HPDE6-E6E7 (cell line): ENCODE results near the gene ZNF775.
A peak's percentile ranks its signal among the peaks of the same experiment; 100 is the strongest.

Experiments used
- DNase-seq: peaks from one replicate; pipeline ENCODE4 v3.0.0; 2011; ENCODE audit warnings: missing footprints; ENCODE audit errors: extremely low spot score

ZNF775 gene

DNA sequence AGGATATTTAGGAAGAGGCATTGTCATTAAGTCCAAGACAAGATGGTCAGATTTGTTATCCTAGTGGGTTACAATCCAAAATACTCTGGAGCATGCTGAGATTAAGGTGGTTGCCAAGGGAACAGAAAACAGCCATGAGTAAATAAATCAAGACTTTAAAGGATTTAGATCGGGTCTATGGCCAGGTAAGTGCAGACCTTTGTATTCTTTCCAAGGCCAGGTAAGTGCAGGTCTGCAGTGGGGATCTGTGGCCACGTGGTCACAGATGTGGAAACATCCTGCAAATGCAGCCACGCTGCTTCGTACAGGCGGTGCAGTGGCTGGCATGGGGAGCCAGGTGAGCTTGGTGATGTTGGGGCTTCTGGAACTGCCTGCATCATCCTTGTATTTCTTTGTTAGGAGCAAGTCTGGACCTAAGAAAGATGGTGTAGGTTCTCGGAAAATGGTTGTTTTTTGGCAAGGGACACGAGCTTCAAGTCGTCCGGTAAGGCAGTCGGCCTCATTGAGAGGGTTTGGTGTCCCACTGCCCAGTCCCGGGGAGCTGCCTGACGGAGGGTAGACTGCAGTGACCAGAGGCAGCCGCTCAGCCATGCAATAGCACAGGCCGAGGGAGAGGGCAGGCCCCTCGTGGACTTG, 21.8 kb downstream of the ZNF775 start:
- no peak for DNase-seq

DNA sequence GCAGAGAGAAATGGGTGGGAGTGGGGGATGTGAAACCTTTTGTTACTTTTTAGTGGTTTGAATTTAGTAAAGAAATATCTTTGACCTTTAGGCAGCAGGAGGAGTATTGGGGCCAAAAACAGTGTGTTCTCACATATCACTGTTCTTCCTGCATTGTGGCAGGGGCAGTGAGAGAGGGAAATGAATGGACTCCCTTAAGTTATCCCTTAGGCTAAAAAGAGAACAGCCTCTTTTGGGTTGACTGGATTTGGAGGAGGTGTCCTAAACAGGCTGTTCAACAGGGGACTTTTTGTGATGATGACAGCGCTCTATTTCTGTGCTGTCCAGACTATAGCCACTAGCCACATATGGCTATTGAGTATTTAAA, 22.3 kb downstream of the ZNF775 start:
- no peak for DNase-seq

DNA sequence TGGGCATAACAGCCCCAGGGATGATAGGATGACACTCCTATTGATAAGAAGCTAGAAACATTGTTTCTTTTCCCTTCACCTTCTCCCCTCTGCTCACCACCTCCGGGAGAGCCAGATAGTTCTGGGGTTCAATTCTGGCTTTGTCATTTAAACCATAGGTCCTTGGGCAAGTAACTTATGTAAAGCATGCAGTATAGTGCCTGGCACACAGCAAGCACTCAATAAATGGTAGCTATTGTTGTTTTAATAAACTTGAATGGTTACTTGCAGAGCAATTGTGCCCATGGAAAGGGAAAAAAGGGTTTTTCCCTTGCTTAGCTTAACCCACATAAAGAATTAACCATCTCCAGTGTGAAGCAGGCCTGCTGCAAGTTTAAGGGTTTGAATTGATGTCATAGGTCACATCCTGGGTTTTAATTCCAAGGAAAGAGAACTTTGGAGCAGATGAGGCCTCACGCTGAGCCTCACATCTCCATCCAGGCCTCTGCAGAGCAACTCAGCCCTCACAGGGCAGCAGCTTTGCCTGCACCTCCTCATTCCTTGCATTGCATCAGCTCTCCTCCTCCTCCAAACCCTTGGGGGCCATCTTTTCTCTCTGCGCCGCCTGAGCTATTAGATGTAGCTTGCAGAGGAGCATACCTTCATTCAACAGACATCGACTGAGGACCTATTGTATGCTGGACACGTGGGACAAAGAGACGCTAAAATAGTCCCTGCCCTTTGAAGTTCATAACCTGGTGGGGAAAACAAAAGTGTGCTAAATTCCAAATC, 22.9 kb downstream of the ZNF775 start:
- DNase-seq = no peak

DNA sequence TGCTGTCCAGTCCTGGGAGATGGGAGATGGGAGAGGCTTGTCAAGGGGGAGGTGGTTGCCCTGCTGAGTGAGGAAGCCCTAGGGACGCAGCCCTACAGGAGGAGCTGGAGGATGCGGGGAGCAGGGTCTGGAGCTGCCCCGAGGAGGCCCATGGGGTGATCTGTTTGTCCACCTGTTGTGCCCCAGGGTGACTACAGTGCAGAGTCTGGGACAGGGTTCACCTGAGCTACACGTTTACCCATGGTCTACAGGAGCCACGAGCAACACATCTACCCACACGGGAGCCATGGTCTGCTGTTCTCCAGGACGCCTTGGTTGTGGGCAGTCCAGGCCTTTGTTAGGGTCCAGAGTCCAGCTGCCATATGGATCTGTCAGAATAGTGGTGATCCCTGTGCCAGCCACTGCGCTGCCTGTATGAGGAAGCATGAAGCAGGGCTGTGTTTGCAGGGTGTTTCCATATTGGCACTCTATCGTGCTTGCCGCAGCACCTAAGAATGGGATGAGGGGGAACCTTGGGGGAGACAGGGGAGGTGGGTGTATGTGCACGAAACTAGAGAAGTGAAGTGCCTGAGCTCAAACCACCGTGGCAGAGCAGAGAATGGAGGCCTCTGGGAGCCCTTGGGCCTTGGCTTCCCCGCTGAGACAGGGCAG, 23.7 kb downstream of the ZNF775 start:
- no peak for DNase-seq

DNA sequence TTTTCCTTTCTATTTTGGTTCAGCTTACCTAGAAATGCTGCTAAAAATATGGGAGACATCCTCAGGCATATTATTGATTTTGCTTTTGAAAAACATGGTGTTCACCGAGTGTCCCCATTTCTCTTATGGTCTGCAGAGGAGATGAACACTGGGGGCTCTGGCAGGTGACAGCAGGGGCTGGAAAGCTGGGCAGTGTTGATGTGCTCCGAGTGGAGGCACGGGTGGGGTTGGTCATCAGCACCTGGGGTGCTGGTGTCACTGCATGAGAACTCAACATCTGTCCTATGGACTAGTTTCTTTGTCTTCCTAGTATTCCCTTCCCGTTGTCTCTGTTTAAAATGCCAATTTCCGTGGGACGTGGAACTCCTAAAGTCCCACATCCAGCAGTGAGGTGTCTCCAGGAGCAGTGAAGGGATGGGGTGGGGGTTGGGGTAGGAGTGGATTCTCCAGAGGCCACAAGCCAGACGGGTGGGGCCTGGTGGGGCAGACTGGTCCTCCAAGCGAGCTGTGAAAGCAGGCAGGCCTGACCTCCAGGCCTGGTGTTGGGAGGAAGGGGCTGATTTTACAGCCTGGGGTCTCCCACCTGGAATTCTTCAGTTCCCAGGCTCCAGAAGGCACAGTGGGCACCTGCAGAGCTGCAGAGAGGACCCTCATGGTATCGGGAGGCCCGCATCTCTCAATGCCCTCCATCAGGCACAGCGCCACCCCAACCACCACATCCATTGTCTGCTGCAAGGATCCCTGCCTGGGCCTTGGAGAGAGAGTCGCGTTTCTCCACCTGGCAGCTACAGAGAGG, 24.4 kb downstream of the ZNF775 start:
- DNase-seq = no peak

DNA sequence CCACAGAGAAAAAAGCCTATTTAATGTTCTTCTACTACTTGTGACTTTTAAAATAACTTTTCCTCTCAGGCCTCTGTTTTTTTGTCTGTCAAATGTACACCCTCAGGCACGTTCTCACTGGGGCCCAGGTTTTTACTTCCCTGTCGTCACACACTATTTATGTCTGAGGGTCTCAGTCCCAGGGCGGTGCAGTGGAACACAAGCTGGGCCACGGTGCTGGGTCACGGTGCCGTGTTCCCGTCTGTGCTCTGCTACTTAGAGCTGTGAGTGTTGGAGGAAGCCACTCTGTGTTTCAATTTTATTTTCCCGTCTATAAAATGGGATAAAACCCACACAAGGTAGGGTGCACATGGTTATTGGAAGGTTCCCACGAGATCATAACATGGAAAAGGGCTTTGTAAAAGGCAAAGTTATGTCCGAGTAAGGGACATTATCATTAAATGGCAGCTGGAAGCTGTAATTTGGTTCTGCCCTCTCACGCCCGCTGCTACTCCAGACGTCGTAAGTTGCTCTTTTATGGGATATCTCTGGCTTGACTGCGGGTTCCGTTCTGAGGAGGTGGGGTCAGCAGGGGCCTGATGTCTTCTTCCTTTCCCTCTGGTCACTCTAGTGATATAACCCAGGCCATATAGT, 25.2 kb downstream of the ZNF775 start:
- DNase-seq = no peak

DNA sequence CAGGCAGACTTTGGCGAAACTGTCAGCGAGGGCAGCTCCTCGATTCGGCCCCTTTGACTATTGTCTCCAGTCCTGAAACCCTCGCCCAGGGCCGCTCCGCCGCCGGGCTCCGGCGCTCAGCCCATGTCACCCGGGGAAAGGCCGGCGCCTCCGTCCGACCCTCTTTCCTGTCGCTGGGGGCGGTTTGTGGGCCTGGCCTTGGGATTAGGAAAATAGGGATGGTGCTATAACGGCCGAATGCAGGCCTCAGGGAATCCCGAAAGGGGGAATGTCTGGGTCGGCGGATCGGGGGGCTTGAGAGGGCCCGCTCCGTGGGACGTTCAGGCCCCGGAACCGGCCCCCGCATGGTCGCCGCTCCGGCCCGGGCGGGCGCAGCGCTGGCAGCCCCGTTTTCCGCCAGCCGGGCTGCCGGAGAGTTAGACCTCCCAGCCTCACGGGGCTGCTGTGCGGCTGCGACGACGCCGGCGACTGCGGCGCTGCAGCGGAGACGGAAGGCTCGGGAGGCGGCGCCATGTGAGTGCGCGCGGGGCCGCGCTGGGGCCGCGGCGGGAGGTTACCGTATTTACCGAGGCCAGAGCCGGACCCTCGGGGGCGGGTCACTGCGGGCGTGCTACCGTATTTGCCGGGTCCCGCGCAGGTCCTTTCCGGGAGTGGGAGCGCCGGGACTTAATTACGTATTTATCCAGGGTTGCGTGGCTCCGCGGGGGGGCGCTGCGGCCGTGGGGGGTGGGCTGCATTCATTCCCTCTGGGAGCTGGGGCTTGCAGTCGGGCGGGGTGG, 25.9 kb downstream of the ZNF775 start:
- peak; percentile 77 for DNase-seq

DNA sequence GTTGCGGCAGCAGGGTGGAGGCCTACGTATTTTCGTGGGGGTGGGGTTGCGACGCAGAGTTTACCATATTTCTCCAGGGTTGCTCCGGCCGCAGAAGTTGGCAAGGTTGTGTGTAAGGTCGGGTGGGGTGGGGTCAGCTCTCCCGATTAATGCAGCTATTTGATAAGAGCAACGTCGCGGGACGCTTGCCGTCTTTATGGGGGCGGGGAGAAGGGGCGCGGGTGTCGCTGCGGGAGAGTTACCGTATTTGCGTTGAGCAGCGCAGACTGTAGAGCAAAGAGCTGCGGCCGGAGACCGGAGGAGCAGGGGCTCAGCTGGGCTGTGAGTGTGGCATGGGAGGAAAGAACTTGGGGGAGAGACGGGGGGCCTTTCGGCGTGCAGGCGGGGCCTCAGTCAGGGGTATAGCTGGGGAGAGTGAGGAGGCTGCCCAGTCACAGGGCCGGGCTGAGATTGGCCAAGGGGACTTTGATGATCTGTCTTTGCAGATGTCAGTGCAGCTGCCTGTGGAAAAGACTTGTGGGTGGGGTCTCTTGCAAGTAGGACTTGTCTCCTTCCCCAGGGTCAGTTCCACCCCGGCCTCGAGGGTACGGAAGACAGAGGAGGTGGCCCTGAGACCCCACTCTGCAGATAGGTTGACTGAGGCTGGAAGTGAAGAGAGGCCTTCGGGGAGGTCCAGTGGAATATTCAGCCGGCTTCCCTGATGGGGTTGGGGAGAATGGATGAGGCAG, 26.6 kb downstream of the ZNF775 start:
- no peak for DNase-seq

DNA sequence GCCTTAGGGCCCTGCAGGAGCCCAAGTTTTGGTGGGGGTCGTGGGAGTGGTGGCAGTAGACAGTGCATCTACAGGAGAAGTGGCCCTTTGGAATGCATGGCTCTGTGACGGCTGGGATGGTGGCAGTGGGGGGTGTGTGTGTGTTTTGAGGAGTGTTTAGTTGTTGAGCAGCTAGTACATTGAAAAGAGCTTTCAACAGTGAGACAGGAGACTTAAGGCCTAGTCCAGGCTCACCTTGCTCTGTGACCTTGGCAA, 27.1 kb downstream of the ZNF775 start:
- DNase-seq = no peak

DNA sequence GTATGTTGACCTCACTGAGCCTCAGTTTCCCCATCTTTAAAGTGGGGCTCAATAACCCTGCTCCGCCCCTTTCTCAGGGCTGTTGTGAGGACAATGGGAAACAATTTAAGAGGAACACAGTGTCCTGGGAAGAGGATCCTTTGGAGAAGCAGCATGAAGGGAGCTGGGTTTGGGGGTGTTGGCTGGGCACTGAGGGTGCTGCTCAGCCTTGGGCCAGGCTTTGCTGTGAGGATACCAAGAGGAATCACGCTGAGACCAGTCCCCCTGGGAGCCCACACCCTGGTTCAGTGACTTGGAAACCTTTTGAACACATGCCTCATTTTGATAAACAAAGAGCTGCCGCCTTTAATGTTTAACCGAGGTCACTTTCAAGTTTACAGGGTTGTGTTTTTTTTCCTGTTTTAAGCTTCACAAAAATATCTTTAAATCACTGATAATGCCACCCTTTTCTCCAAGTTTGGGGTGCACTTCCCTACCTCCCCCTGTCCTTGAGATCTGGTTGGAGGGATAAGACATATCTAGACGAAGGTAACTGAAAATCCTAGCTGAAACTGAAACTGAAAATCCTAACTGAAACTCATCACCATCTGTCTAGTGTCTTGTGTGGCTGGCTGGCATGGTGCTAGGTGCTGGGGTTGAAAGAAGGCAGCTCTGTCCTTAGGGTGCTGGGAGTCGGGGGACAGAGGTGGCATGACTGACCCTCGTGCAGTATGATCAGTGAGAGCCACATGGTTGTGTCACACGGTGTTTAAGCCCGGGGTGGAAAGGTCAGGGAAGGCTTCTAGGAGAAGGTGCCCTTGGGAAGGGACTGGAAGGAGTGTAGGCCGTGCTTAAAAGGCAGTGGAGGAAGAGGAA, 27.7 kb downstream of the ZNF775 start:
- no peak for DNase-seq

DNA sequence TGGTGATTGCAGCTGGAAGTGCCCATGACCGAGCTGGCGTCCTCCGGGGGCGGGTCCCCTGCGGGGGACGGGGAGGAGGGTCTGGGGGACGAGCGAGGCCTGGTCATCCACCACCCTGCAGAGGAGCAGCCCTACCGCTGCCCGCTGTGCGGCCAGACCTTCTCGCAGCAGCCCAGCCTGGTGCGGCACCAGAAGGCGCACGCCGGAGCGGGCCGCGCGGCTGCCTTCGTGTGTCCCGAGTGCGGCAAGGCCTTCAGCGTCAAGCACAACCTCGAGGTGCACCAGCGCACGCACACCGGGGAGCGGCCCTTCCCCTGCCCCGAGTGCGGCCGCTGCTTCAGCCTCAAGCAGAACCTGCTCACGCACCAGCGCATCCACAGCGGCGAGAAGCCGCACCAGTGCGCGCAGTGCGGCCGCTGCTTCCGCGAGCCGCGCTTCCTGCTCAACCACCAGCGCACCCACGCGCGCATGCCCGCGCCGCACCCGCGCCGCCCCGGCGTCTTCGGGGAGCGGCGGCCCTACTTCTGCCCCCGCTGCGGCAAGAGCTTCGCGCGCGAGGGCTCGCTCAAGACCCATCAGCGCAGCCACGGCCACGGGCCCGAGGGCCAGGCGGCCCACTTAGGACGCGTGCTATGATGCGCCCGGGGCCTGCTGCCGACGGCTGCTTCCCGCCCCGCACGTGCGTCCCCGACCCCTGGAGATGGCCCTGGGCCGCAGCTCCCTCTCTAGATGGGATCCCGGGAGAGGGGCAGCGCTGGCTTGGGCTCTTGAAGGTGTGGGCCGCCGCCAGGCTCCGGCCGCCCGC, 28.7 kb downstream of the ZNF775 start:
- no peak for DNase-seq

DNA sequence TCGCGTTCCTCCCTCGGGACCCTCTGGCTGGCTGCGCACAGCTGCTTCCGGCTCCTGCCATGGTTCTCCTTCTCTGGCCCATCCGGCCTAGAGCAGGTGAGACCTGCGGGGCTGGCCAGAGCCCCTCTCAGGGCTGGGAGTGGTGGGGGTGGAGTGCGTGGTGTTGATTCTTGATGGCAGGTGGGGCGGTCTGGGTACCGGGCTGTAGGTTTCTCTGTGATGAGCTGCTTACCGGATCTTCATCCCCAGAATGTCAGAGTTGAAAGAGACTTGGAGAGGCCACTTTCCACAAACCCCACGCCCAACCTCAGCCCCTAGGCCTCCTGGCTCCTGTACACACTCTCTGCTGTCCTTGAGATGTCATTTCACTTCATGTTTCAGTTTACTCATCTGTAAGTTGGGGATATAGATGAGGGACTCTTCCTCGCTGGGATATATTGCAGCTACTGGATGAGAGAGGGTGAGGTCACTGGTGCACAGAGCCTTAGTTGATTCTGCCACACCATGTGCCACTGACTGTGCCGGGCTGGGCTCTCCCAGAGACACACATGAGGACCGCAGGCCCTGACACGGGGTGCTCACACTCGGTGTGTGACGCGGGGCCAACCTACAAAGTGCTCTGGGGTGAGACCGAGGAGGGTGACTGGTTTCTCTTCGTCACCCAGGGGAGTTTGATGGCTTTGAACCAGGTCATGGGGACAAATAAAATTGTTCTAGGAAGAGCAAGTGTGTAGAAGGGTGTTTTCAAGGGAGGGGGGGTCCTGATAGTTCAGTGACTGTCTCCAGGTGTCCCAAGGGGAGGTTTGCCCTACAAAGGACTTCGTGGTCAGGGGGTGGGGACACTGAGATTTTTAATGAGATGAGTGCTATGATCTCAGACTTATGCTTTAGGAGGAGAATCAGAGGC, 29.5 kb downstream of the ZNF775 start:
- no peak for DNase-seq

DNA sequence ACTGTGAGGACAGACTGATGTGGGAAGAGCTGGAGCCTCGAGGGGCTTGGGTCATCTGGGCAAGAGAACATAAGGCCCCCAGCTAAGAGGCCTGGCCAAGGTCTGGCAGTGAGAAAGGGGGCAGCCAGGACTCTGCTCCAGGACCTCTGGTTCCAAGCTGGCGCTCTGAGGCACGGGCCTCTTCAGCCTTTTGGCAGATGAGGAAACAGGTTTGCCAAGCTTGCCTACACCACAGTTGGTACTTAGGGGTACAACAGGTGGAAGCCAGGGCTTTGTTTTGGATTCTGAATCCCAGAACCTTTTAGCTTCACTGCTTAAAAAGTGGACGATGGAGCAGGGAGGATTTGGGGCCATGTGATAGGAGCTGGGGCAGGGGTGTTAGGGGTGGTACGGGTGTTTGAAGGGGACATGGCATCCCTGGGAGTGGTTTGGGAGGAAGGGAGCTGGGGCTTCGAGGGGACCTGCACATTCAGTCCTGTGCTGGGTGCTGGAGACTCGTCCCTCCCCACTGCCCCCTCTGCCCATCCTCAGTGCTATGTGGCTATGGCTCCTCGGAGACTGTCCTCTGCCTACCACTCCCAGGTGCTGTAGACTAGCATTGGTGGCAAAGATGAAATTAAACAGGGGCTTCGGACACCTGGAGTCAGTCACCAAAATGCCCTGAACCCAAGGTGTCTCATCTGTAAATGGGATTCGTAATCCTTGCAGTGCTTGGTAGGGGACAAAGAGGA, 30.3 kb downstream of the ZNF775 start:
- DNase-seq = no peak

DNA sequence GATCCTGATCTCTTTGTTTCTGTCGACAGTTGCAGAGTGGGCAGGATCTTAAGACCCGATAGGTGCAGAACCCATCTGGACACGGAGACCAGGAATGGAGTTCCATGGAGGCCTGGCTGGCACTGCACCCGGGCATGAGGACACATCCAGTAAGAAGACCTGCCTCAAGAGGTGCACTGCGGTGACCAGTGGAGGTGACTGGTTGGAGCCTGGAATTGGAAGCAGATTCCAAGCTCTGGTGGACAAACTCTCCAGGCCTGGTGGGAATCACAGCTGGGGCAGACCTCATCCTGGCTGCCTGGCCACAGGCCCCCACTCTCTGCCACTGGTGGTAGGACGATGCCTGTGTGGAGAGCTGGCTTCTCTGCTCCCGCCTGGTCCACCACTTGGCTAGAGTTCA, 31.0 kb downstream of the ZNF775 start:
- DNase-seq = no peak

DNA sequence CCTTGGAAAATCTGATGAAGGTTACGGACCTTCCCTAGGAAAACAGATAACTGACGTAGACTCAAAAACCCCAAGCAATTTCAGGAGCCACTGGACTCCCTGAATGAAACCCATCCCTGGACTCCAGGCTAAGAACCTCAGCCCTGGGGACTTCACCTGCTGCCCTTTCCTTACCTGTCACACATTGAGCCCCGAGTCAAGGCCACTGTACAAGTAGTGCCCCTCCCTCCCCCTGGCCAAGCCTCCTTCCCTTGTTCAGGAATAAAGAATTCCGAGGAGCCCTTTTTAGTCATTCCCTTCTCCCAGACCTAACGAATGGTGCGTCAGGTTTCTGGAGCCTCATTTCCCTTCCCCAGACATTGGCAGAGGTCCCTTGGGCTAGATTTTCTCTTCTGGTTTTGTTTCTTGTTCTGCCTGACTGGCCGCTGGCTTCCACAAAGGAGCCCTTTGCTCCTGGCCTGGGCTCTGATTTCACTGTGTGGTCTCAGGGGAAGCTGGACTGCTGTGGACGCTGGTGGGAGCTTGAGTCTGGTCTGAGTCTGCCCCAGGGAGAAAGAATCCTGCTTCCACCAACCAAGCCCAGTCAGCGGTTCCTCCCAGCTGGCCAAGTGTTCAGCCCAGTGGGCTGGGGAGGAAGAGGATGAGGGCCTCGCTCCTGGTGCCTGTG, 31.7 kb downstream of the ZNF775 start:
- no peak for DNase-seq

DNA sequence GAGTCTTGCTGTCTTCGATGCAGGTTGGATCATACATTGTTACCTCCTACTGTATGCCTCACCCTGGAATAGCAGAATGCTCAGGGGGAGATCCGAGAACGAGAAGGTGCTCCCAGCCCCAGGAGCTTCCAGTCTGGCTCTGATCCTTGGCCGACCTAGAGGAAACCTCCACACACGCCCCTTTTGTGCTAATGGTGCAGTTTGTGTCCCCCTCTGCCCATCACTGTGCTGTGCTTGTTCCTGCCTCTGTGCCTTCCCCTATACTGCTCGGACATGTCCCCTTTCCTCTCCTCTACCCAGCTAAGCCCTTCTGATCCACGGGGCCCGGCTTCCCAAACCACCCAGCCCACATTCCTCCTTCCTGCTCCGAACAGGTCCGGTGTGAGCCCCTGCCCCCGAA, 32.5 kb downstream of the ZNF775 start:
- no peak for DNase-seq

DNA sequence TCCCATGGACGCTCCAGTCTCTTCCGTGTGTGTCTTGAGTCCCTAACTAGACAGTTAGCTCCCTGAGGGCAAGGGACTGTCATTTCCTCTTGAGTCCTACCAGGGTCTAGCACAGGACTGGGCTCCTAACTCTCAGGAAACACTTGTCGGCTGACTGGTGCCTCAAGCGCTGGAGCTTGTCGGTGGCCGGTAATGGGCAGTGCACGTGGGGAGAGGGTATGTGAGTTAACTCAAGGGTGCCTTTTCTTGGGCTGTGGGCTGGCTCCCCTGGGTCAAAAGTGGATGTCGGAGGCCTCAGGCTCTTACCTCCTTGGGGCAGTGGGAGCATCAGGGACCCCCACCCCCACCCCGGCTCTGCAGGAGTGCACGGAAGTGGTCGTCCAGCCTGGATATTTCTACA, 32.9 kb downstream of the ZNF775 start:
- no peak for DNase-seq
